ENCODE measurements around the gene PRSS38. TPM values are rescaled to one million over a fixed set of nuclear protein-coding genes. Genes with fewer than 3 reads are reported as not detected.

PRSS38 gene
- polyA plus RNA-seq, 3 donors: not detected

- Histone ChIP-seq H3K36me3 (replicated peaks in 1 of 2; ENCODE audit: control insufficient read depth in 1 of 2, insufficient read depth in 2 of 2, low read length in 2 of 2) (no peaks in the 10 kb centered on the region), H3K4me2 (replicated peaks; ENCODE audit: extremely low read depth, low read length, poor library complexity, severe bottlenecking) (no peak overlapping the region), H3K9ac (ENCODE audit: insufficient read depth, low read length, poor library complexity, severe bottlenecking) (no peak overlapping the region), H3K4me3 (replicated peaks in 1 of 3; ENCODE audit: low read depth in 2 of 3, low read length in 3 of 3) (no peak overlapping the region), H3K4me1 (ENCODE audit: control insufficient read depth in 1 of 2, insufficient read depth in 2 of 2, low read length in 2 of 2) (peaks cover 5 to 23% of the 10 kb centered on the region in 2 donors), H3K9me3 (replicated peaks in 1 of 2; ENCODE audit: control insufficient read depth in 1 of 2, insufficient read depth in 1 of 2, low read length in 2 of 2) (no peaks in the 10 kb centered on the region), H2AFZ (ENCODE audit: insufficient read depth, low read depth, low read length, poor library complexity, severe bottlenecking) (no peak overlapping the region), H3K27ac (ENCODE audit: low read depth in 1 of 2, low read length in 2 of 2) (no peak overlapping the region), H3K79me2 (ENCODE audit: insufficient read depth, low read length) (no peaks in the 10 kb centered on the region), H3K27me3 (ENCODE audit: control insufficient read depth in 2 of 2, insufficient read depth in 2 of 2, low read length in 2 of 2) (peaks cover 0 to 4% of the 10 kb centered on the region in 2 donors), H4K20me1 (ENCODE audit: insufficient read depth, low read length) (no peaks in the 10 kb centered on the region)
- no peaks in the 10 kb centered on the region for H3K9me3 Mint-ChIP-seq
- 84% methylated on average over 9 of the region's 14 CpGs for WGBS (ENCODE audit: insufficient coverage)
- H3K4me3 Mint-ChIP-seq: no peak overlapping the region
- no peak overlapping the region for H3K27ac Mint-ChIP-seq
- no peaks in the 10 kb centered on the region for H3K36me3 Mint-ChIP-seq
- peaks cover 0 to 4% (median 2%) of the 10 kb centered on the region in 3 donors for H3K27me3 Mint-ChIP-seq (ENCODE audit: low read depth in 3 of 3)
- DNase-seq: no peak
- TF ChIP-seq, protein P1, sequence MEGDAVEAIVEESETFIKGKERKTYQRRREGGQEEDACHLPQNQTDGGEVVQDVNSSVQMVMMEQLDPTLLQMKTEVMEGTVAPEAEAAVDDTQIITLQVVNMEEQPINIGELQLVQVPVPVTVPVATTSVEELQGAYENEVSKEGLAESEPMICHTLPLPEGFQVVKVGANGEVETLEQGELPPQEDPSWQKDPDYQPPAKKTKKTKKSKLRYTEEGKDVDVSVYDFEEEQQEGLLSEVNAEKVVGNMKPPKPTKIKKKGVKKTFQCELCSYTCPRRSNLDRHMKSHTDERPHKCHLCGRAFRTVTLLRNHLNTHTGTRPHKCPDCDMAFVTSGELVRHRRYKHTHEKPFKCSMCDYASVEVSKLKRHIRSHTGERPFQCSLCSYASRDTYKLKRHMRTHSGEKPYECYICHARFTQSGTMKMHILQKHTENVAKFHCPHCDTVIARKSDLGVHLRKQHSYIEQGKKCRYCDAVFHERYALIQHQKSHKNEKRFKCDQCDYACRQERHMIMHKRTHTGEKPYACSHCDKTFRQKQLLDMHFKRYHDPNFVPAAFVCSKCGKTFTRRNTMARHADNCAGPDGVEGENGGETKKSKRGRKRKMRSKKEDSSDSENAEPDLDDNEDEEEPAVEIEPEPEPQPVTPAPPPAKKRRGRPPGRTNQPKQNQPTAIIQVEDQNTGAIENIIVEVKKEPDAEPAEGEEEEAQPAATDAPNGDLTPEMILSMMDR (IDR thresholded peaks at IDR 0.05): no peak
- H3K4me1 Mint-ChIP-seq: peaks cover 12% of the 10 kb centered on the region
- intact Hi-C loops (cut with micrococcal nuclease): no loop called here
Measured at GRCh38 chr1:227889047-227889862, 73.8 kb downstream of the PRSS38 start.

DNA sequence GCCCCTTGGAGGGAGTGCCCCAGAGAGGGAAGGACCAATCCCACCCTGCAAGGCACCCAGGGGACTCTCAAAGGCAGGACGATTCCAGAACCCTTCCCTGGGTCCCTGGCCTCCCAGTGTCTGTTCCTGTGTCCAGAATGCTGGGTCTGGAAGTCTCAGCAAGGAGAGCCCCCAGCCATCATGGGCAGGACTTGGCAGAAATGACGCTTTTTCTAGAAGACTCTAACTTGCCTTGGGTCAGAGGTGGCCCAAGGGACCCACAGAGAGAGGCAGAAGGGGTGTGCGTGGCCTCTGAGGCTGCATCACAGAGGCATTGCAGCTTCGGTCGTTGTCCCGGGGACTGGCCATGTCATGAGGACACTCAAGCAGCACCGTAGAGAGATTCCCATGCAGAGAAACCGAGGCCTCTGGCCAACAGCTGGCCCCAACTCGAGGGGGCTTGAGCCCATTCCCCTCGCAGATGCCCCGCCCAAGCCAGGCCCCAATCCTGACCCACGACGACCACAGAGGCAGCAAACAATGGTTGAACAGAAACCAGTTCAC is 74.5 kb downstream of the PRSS38 start:
- no peak overlapping the region for H2AFZ ChIP-seq (ENCODE audit: insufficient read depth, low read depth, low read length, poor library complexity, severe bottlenecking)
- H3K27ac ChIP-seq (ENCODE audit: low read depth in 1 of 2, low read length in 2 of 2): no peak overlapping the region
- no peaks in the 10 kb centered on the region for H3K9me3 ChIP-seq (replicated peaks in 1 of 2; ENCODE audit: control insufficient read depth in 1 of 2, insufficient read depth in 1 of 2, low read length in 2 of 2)
- Mint-ChIP-seq H3K27ac (peak overlapping the region in 1 of 7 donors; percentile 54), H3K36me3 (no peaks in the 10 kb centered on the region), H3K4me3 (no peak overlapping the region), H3K9me3 (no peaks in the 10 kb centered on the region), H3K4me1 (peaks cover 12% of the 10 kb centered on the region), H3K27me3 (ENCODE audit: low read depth in 3 of 3) (peaks cover 0 to 4% (median 2%) of the 10 kb centered on the region in 3 donors)
- no peaks in the 10 kb centered on the region for H3K36me3 ChIP-seq (replicated peaks in 1 of 2; ENCODE audit: control insufficient read depth in 1 of 2, insufficient read depth in 2 of 2, low read length in 2 of 2)
- 90% methylated on average over 13 of the region's 13 CpGs for WGBS (ENCODE audit: insufficient coverage)
- TF ChIP-seq, protein P1 (IDR thresholded peaks at IDR 0.05): no peak
- no peak overlapping the region for H3K4me2 ChIP-seq (replicated peaks; ENCODE audit: extremely low read depth, low read length, poor library complexity, severe bottlenecking)
- peaks cover 5 to 23% of the 10 kb centered on the region in 2 donors for H3K4me1 ChIP-seq (ENCODE audit: control insufficient read depth in 1 of 2, insufficient read depth in 2 of 2, low read length in 2 of 2)
- H4K20me1 ChIP-seq (ENCODE audit: insufficient read depth, low read length): no peaks in the 10 kb centered on the region
- peaks cover 0 to 4% of the 10 kb centered on the region in 2 donors for H3K27me3 ChIP-seq (ENCODE audit: control insufficient read depth in 2 of 2, insufficient read depth in 2 of 2, low read length in 2 of 2)
- no peak overlapping the region for H3K4me3 ChIP-seq (replicated peaks in 1 of 3; ENCODE audit: low read depth in 2 of 3, low read length in 3 of 3)
- no peaks in the 10 kb centered on the region for H3K79me2 ChIP-seq (ENCODE audit: insufficient read depth, low read length)
- intact Hi-C loops (cut with micrococcal nuclease): no loop called here
- no peak for DNase-seq
- H3K9ac ChIP-seq (ENCODE audit: insufficient read depth, low read length, poor library complexity, severe bottlenecking): no peak overlapping the region

Data from CD14-positive monocyte (primary cell).